ENCODE data around the gene BOLL. TPM values are rescaled to one million over a fixed set of nuclear protein-coding genes. Genes with fewer than 3 reads are reported as not detected.
"Not testable (repeated sequence)": the region's sequence is repeated elsewhere in the genome, so short reads cannot be mapped to it uniquely, and the experiment has no call there.

Gene BOLL, protein sequence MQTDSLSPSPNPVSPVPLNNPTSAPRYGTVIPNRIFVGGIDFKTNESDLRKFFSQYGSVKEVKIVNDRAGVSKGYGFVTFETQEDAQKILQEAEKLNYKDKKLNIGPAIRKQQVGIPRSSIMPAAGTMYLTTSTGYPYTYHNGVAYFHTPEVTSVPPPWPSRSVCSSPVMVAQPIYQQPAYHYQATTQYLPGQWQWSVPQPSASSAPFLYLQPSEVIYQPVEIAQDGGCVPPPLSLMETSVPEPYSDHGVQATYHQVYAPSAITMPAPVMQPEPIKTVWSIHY
- total RNA-seq (2012; rRNA removed), result not detected in 2 replicates

DNA sequence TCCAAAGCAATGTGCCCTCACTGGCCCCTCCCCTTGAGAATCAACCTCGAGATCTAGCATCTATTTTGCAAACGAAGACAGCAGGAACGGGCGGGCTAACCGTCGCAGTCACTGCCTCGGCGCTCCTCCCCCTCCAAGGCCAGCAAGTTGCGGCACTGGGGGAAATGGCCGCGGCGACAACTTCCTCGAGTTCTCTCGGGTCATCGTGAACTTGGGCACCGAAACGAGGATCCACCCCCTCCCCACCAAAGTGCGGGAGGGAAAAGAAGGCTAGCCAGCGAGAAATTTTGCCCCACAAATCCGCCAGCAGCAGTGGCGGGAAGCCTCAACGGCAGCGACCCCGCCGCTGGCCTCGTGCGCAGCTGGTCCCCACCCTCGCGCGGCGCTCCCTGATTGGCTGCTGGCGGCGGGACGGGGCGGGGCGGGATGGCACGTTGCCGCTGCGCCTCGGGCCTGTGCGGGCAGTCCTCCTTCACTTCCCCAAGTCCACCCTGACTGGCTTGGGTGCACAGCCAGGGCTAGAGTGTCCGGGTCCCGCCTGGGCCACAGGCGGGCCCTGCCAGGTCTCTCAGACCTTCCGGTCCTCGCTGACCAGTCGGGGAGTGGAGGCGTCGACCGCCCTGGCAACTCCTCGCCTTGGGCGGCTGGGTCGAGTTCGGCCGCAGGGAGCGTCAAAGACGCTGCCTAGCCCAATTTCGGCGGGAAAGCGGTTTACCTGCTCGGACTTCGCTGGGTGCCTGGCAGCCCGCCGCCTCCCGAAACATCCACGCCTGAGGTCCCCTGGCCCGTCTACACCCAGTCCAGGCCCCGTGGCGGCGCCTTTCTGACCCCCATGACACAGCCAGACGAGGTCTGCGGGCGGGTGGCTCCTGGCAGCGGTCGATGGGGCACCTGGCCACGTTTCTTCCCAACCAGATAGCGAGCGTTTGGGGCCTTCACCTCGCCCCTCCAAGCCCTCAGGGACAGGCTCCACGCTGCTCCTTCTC lies at the start of gene BOLL:
BOLL (minus strand) TSS at position 364 of the 986 bp plus-strand sequence. CDS start 3,469 bp downstream, outside the sequence.
- Histone ChIP-seq H3K4me3 (ENCODE audit: low read length) (peak within 1 kb of the TSS; percentile 60), H3K27me3 (ENCODE audit: control insufficient read depth, insufficient read depth, low read length) (peaks cover 9% of the 10 kb centered on the region), H3K4me1 (ENCODE audit: control insufficient read depth, insufficient read depth, low read length) (peaks cover 6% of the 10 kb centered on the region), H3K9ac (ENCODE audit: low read depth, low read length) (no peak within 1 kb of the TSS), H3K9me3 (replicated peaks; ENCODE audit: low read length) (no peaks in the 10 kb centered on the region), H3K4me2 (ENCODE audit: low read length) (peak within 1 kb of the TSS; percentile 84), H3K36me3 (ENCODE audit: insufficient read depth, low read length) (no peaks in the 10 kb centered on the region)

DNA sequence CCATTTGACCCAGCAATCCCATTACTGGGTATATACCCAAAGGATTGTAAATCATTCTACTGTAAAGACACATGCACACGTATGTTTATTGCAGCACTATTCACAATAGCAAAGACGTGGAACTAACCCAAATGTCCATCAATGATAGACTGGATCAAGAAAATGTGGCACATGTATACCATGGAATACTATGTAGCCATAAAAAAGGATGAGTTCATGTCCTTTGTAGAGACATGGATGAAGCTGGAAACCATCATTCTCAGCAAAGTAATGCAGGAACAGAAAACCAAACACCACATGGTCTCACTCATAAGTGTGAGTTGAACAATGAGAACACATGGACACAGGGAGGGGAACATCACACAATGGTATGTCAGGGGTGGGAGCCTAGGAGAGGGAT lies 49.7 kb upstream of the BOLL start:
- H3K27me3 ChIP-seq (ENCODE audit: control insufficient read depth, insufficient read depth, low read length); H3K9me3 ChIP-seq (replicated peaks; ENCODE audit: low read length); H3K36me3 ChIP-seq (ENCODE audit: insufficient read depth, low read length); H3K4me3 ChIP-seq (ENCODE audit: low read length); H3K9ac ChIP-seq (ENCODE audit: low read depth, low read length); H3K4me2 ChIP-seq (ENCODE audit: low read length): not testable (repeated sequence)
- peaks cover 11% of the 10 kb centered on the region for H3K4me1 ChIP-seq (ENCODE audit: control insufficient read depth, insufficient read depth, low read length)

DNA sequence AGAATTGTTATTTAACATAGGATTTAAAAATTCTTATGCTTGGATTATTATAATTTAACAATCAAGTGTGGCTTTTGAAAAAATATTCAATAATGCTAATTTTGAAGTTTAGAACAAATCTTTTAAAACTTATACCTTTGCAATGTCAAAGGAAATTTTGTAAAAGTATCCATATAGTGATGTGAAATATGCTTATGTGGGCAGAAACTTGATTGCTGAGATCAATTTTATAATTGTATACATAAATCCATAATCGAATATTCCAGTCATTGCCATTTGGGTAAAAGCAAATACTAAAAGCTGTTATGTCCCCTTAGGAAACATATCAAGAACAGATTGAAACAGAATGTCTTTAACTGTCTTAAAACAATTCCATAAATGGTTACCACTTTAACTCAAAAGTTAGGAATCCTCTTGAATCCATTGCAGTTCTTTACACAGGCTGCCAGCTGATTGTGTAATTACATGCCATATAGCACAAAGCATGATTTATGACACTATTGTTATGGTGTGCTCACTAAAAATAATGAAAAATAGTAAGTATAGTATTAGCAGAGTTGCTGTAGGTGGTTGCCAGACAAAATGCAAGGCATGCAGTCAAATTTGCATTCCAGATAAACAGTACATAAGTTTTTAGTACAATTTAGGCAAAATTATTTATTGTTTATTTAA lies 43.5 kb upstream of the BOLL start:
- Histone ChIP-seq H3K9me3 (replicated peaks; ENCODE audit: low read length) (no peaks in the 10 kb centered on the region), H3K4me1 (ENCODE audit: control insufficient read depth, insufficient read depth, low read length) (peaks cover 13% of the 10 kb centered on the region), H3K27me3 (ENCODE audit: control insufficient read depth, insufficient read depth, low read length) (no peaks in the 10 kb centered on the region), H3K4me2 (ENCODE audit: low read length) (no peak overlapping the region), H3K9ac (ENCODE audit: low read depth, low read length) (no peak overlapping the region), H3K4me3 (ENCODE audit: low read length) (no peak overlapping the region), H3K36me3 (ENCODE audit: insufficient read depth, low read length) (no peaks in the 10 kb centered on the region)

DNA sequence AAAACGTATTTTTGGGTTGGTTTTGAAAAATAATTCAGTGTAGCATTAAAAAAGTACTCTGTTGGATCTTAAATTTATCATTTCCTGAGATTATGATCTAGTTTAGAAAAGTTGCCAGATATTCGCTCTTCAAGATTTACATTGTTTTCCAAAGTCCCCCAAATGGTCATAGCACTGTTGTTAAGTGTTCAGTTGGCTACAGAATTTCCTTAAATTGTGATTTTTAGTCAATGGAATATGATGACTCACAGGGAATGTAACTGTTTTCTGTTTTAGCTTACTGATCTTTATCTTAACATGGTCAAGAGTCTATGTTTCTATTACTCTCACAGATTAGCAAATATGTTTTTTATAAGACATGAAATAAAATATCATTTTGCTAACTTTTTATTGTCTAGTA lies 42.5 kb upstream of the BOLL start:
- no peaks in the 10 kb centered on the region for H3K36me3 ChIP-seq (ENCODE audit: insufficient read depth, low read length)
- no peaks in the 10 kb centered on the region for H3K27me3 ChIP-seq (ENCODE audit: control insufficient read depth, insufficient read depth, low read length)
- H3K9ac ChIP-seq (ENCODE audit: low read depth, low read length), result no peak overlapping the region
- H3K4me3 ChIP-seq (ENCODE audit: low read length), result no peak overlapping the region
- H3K4me1 ChIP-seq (ENCODE audit: control insufficient read depth, insufficient read depth, low read length), result peaks cover 13% of the 10 kb centered on the region
- H3K9me3 ChIP-seq (replicated peaks; ENCODE audit: low read length), result no peaks in the 10 kb centered on the region
- H3K4me2 ChIP-seq (ENCODE audit: low read length), result peak overlapping the region; percentile 21

DNA sequence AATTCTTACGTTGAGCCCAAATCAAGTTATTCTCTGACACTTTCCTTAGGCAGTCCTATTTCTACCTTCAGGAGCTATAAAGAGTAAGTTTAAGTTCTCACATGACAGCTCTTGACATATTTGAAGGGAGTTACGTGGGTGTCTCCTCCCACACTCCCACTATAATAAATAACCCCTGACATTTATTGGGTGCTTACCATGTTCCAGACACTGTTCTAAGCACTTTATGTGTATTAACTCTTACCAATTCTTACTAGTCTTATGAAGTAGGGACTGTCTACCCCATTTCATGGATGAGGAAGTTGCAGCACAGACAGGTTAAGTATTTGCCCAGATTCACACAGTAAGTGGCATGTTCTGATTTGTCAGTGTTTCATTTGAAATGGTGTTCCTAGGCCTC lies 37.2 kb upstream of the BOLL start:
- Histone ChIP-seq H3K4me2 (ENCODE audit: low read length) (no peak overlapping the region), H3K9me3 (replicated peaks; ENCODE audit: low read length) (no peaks in the 10 kb centered on the region), H3K4me3 (ENCODE audit: low read length) (no peak overlapping the region), H3K27me3 (ENCODE audit: control insufficient read depth, insufficient read depth, low read length) (no peaks in the 10 kb centered on the region), H3K4me1 (ENCODE audit: control insufficient read depth, insufficient read depth, low read length) (peaks cover under 1% of the 10 kb centered on the region), H3K36me3 (ENCODE audit: insufficient read depth, low read length) (no peaks in the 10 kb centered on the region), H3K9ac (ENCODE audit: low read depth, low read length) (no peak overlapping the region)

DNA sequence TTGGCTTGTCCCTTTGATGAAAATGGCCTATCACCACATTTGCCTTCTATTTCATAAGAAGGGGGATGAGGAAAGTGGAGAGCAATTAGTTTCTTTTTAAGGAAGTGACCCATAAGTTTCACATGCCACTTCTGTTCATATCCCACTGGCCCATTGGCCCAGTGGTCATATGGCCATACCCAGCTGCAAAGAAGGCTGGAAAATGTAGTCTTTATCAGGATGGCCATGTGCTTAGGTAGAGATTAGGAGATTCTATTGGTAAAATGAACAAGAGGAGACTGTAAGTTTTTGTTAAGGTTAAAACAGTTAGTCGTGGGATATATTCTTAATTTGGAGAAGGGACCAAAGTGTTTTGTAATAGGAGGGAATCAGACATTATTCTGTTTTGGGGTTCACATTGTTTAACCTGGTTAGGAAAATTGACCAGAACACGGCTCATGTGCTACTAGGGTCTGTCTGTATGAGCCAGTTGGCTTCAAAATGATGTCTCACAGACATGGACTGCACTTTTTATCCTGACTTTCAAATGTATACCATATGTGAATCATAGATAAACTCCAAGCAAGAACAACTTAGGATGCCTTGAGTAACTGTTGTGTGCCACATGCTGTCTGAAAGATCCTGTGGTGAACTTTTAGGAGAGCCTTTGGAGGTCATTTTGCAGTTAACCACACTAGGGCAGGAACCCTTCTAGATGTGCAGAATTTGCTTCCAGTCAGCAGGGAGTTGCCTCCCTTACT lies 36.6 kb upstream of the BOLL start:
- Histone ChIP-seq H3K4me2 (ENCODE audit: low read length) (no peak overlapping the region), H3K9ac (ENCODE audit: low read depth, low read length) (no peak overlapping the region), H3K9me3 (replicated peaks; ENCODE audit: low read length) (no peaks in the 10 kb centered on the region), H3K4me1 (ENCODE audit: control insufficient read depth, insufficient read depth, low read length) (no peaks in the 10 kb centered on the region), H3K4me3 (ENCODE audit: low read length) (no peak overlapping the region), H3K36me3 (ENCODE audit: insufficient read depth, low read length) (no peaks in the 10 kb centered on the region), H3K27me3 (ENCODE audit: control insufficient read depth, insufficient read depth, low read length) (no peaks in the 10 kb centered on the region)

DNA sequence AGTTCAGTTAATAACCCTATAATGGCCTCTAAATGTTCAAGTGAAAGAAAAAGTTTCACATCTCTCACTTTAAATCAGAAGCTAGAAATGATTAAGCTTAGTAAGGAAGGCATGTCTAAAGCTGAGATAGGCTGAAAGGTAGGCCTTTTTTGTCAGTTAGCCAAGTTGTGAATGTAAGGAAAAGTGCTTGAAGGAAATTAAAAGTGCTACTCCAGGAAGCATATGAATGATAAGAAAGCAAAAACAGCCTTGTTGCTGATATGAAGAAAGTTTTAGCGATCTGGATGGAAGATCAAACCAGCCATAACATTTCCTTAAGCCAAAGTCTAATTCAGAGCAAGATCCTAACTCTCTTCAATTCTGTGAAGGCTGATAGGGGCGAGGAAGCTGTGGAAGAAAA lies 29.4 kb upstream of the BOLL start:
- Histone ChIP-seq H3K27me3 (ENCODE audit: control insufficient read depth, insufficient read depth, low read length) (no peaks in the 10 kb centered on the region), H3K9ac (ENCODE audit: low read depth, low read length) (no peak overlapping the region), H3K9me3 (replicated peaks; ENCODE audit: low read length) (no peaks in the 10 kb centered on the region), H3K36me3 (ENCODE audit: insufficient read depth, low read length) (no peaks in the 10 kb centered on the region), H3K4me1 (ENCODE audit: control insufficient read depth, insufficient read depth, low read length) (no peaks in the 10 kb centered on the region), H3K4me3 (ENCODE audit: low read length) (no peak overlapping the region), H3K4me2 (ENCODE audit: low read length) (no peak overlapping the region)

DNA sequence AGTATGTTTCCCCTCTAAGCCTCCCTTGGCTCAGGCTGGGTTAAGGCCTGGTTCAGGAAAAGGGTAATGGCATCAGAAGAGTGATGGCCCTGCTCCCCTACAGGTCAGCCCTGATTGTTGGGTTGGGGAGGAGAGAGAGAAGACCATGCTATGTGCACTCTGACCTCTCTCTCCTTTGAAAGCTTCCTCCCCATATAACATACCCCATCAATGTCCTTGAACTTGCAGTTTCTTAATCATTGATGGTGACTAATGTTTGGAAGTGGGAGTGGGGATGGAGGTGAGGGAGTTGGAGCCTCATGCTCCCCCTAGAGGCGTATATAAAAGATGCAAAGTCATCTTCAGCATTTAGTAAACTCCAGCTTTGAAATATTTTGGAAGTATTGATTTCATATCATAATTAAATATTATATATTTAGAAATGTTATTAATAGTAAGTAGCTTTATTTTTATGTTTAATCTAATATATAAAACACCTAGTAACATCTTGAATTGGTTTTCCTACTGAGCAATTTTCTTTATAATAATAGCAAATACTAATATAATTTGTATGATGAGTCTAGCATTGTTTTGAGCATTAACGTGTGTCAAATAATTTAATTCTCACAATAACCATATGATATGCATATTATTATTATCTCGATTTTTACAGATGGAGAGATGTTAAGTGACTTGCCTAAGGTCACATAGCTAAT lies 28.1 kb upstream of the BOLL start:
- Histone ChIP-seq H3K36me3 (ENCODE audit: insufficient read depth, low read length) (no peaks in the 10 kb centered on the region), H3K4me2 (ENCODE audit: low read length) (no peak overlapping the region), H3K4me3 (ENCODE audit: low read length) (no peak overlapping the region), H3K9ac (ENCODE audit: low read depth, low read length) (no peak overlapping the region), H3K9me3 (replicated peaks; ENCODE audit: low read length) (no peaks in the 10 kb centered on the region), H3K4me1 (ENCODE audit: control insufficient read depth, insufficient read depth, low read length) (no peaks in the 10 kb centered on the region), H3K27me3 (ENCODE audit: control insufficient read depth, insufficient read depth, low read length) (no peaks in the 10 kb centered on the region)

DNA sequence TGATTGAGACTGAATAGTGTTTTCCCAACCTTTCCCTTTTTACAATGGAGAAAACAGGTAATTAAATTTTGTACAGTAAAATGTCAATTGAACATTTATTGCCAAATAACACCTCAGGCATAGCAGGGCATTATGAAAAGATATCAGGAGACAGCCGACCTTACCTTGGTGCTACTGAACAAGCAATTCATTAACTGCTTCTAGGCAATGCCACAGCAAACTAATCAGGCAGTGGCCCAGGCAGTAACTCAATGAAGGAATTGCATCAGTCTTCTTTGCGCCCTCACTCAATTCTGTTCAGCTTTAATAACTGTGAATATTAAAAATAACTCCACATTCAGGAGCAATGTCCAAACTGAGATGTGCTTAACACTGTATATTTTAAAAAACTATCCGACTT lies 25.4 kb upstream of the BOLL start:
- Histone ChIP-seq H3K4me1 (ENCODE audit: control insufficient read depth, insufficient read depth, low read length) (peaks cover under 1% of the 10 kb centered on the region), H3K4me3 (ENCODE audit: low read length) (no peak overlapping the region)

DNA sequence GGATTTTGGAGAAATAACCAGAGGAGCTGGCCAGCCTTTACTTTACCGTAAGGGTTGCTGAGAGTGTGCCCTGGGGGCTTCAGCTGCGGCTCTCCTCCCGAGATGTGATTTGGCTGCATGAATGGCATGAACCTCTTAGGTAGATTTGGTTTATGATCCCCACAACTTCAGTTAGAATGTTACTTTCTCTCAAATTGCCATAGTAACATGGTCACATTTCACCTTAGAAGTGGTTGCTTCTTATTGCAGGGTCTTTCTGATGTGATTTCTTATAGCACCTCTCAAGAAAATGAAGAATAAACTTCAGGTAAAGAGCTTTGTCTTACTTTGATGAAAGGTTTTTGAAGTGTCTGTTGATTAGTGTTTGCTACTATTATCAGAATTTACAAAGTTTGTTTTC lies 24.9 kb upstream of the BOLL start:
- peaks cover 5% of the 10 kb centered on the region for H3K4me1 ChIP-seq (ENCODE audit: control insufficient read depth, insufficient read depth, low read length)
- H3K36me3 ChIP-seq (ENCODE audit: insufficient read depth, low read length), result no peaks in the 10 kb centered on the region
- no peak overlapping the region for H3K4me3 ChIP-seq (ENCODE audit: low read length)
- no peaks in the 10 kb centered on the region for H3K9me3 ChIP-seq (replicated peaks; ENCODE audit: low read length)
- H3K4me2 ChIP-seq (ENCODE audit: low read length), result no peak overlapping the region
- no peak overlapping the region for H3K9ac ChIP-seq (ENCODE audit: low read depth, low read length)
- peaks cover 5% of the 10 kb centered on the region for H3K27me3 ChIP-seq (ENCODE audit: control insufficient read depth, insufficient read depth, low read length)

More for the DNA sequence above, 25.4 kb upstream of the BOLL start:
- peaks cover under 1% of the 10 kb centered on the region for H3K27me3 ChIP-seq (ENCODE audit: control insufficient read depth, insufficient read depth, low read length)
- H3K36me3 ChIP-seq (ENCODE audit: insufficient read depth, low read length), result no peaks in the 10 kb centered on the region
- no peak overlapping the region for H3K4me2 ChIP-seq (ENCODE audit: low read length)
- H3K9me3 ChIP-seq (replicated peaks; ENCODE audit: low read length), result no peaks in the 10 kb centered on the region
- H3K9ac ChIP-seq (ENCODE audit: low read depth, low read length), result no peak overlapping the region

Data from skeletal muscle satellite cell (primary cell).